ENCODE data around the gene WNT10A. TPM values are rescaled to one million over a fixed set of nuclear protein-coding genes. Genes with fewer than 3 reads are reported as not detected.

WNT10A gene
- polyA plus RNA-seq, 1 of the 3 experiments (the other 2 are of a cell fraction) = 0.02 TPM

- Histone ChIP-seq H3K4me3 (ENCODE audit: low read depth in 2 of 2, low read length in 1 of 2) (no peak overlapping the region), H3K4me2 (no peak overlapping the region), H4K20me1 (ENCODE audit: insufficient read depth) (no peaks in the 10 kb centered on the region), H3K9ac (no peak overlapping the region), H3K79me2 (ENCODE audit: insufficient read depth) (no peaks in the 10 kb centered on the region), H3K27me3 (ENCODE audit: insufficient read depth) (no peaks in the 10 kb centered on the region; the same call in 1 of the 2 replicates), H3K9me2 (no peaks in the 10 kb centered on the region), H3K4me1 (ENCODE audit: control insufficient read depth in 1 of 2, insufficient read depth in 2 of 2, low read depth in 1 of 2, low read length in 1 of 2) (peaks cover 0 to 9% of the 10 kb centered on the region in 2 experiments; a peak in 2 of 4 replicates), H3K36me3 (replicated peaks in 1 of 2; ENCODE audit: control insufficient read depth in 1 of 2, insufficient read depth in 2 of 2, low read length in 1 of 2) (no peaks in the 10 kb centered on the region), H3K9me3 (no peaks in the 10 kb centered on the region), H3F3A (replicated peaks; ENCODE audit: insufficient read depth) (no peaks in the 10 kb centered on the region), H3K27ac (ENCODE audit: low read depth in 2 of 2, low read length in 1 of 2) (no peak overlapping the region), H2AFZ (ENCODE audit: low read depth) (no peak overlapping the region)
- WGBS (ENCODE audit: low lambda C conversion rate) = 88% methylated on average over 4 of the region's 4 CpGs
- DNase-seq = no peak
- POLR2A ChIA-PET = interaction anchor here (0.5 kb wide), 1 partner anchor 288 kb away, joined by 4 read pairs; no protein-coding TSS in a partner anchor
- CTCF ChIA-PET = interaction anchor here (2.1 kb wide), 1 partner anchor 15 kb away, joined by 12 read pairs; no protein-coding TSS in a partner anchor
- TF ChIP-seq, protein P1, sequence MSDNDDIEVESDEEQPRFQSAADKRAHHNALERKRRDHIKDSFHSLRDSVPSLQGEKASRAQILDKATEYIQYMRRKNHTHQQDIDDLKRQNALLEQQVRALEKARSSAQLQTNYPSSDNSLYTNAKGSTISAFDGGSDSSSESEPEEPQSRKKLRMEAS (IDR thresholded peaks at IDR 0.05; ENCODE audit: low read depth) = no peak
- no peak for TF ChIP-seq SMC3 (IDR thresholded peaks at IDR 0.05; ENCODE audit: low read depth, low read length)
- no peak for TF ChIP-seq TEAD4 (IDR thresholded peaks at IDR 0.05; ENCODE audit: borderline replicate concordance, insufficient read depth)
These were observed 47.5 kb upstream of the WNT10A start for GRCh38 chr2:218833023-218833609.

- H3K9me2 ChIP-seq = no peaks in the 10 kb centered on the region
- H3K4me3 ChIP-seq (ENCODE audit: low read depth in 2 of 2, low read length in 1 of 2) = no peak overlapping the region
- no peaks in the 10 kb centered on the region for H3F3A ChIP-seq (replicated peaks; ENCODE audit: insufficient read depth)
- CTCF ChIA-PET = interaction anchor here (0.7 to 2.1 kb wide), 3 partner anchors 13 to 123 kb away, joined by 3 to 12 read pairs (median 3); no protein-coding TSS in a partner anchor
- no peak for DNase-seq
- H3K4me1 ChIP-seq (ENCODE audit: control insufficient read depth in 1 of 2, insufficient read depth in 2 of 2, low read depth in 1 of 2, low read length in 1 of 2) = peaks cover 0 to 5% of the 10 kb centered on the region in 2 experiments; a peak in 2 of 4 replicates
- no peak for TF ChIP-seq SMC3 (IDR thresholded peaks at IDR 0.05; ENCODE audit: low read depth, low read length)
- no peak for TF ChIP-seq IRF3 (IDR thresholded peaks at IDR 0.05; ENCODE audit: low read depth, low read length)
- TF ChIP-seq TEAD4 (IDR thresholded peaks at IDR 0.05; ENCODE audit: borderline replicate concordance, insufficient read depth) = no peak
- TF ChIP-seq EP300 (IDR thresholded peaks at IDR 0.05; ENCODE audit: borderline replicate concordance in 1 of 2, low read depth in 1 of 2, low read length in 1 of 2) = no peak
- TF ChIP-seq USF1 (IDR thresholded peaks at IDR 0.05; ENCODE audit: borderline replicate concordance, low read depth) = no peak
- no peak for TF ChIP-seq JUND (IDR thresholded peaks at IDR 0.05)
- no peak for TF ChIP-seq POLR2AphosphoS5 (IDR thresholded peaks at IDR 0.05; ENCODE audit: low read depth, low read length)
- TF ChIP-seq NFIC (IDR thresholded peaks at IDR 0.05; ENCODE audit: borderline replicate concordance) = no peak
- TF ChIP-seq, protein P2, sequence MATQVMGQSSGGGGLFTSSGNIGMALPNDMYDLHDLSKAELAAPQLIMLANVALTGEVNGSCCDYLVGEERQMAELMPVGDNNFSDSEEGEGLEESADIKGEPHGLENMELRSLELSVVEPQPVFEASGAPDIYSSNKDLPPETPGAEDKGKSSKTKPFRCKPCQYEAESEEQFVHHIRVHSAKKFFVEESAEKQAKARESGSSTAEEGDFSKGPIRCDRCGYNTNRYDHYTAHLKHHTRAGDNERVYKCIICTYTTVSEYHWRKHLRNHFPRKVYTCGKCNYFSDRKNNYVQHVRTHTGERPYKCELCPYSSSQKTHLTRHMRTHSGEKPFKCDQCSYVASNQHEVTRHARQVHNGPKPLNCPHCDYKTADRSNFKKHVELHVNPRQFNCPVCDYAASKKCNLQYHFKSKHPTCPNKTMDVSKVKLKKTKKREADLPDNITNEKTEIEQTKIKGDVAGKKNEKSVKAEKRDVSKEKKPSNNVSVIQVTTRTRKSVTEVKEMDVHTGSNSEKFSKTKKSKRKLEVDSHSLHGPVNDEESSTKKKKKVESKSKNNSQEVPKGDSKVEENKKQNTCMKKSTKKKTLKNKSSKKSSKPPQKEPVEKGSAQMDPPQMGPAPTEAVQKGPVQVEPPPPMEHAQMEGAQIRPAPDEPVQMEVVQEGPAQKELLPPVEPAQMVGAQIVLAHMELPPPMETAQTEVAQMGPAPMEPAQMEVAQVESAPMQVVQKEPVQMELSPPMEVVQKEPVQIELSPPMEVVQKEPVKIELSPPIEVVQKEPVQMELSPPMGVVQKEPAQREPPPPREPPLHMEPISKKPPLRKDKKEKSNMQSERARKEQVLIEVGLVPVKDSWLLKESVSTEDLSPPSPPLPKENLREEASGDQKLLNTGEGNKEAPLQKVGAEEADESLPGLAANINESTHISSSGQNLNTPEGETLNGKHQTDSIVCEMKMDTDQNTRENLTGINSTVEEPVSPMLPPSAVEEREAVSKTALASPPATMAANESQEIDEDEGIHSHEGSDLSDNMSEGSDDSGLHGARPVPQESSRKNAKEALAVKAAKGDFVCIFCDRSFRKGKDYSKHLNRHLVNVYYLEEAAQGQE (IDR thresholded peaks at IDR 0.05; ENCODE audit: low read depth, low read length) = no peak
- TF ChIP-seq RAD21 (IDR thresholded peaks at IDR 0.05; ENCODE audit: low read length) = no peak
- TF ChIP-seq FOSL2 (IDR thresholded peaks at IDR 0.05; ENCODE audit: borderline replicate concordance, low read depth) = no peak
- TF ChIP-seq TAF1 (IDR thresholded peaks at IDR 0.05; ENCODE audit: borderline replicate concordance, low read depth, low read length) = no peak
- TF ChIP-seq YY1 (IDR thresholded peaks at IDR 0.05; ENCODE audit: low read depth) = no peak
- H3K4me2 ChIP-seq = no peak overlapping the region
- H3K79me2 ChIP-seq (ENCODE audit: insufficient read depth) = no peaks in the 10 kb centered on the region
- H3K27me3 ChIP-seq (ENCODE audit: insufficient read depth) = no peaks in the 10 kb centered on the region; the same call in 1 of the 2 replicates
- no peak overlapping the region for H3K9ac ChIP-seq
- H2AFZ ChIP-seq (ENCODE audit: low read depth) = no peak overlapping the region
- H3K36me3 ChIP-seq (replicated peaks in 1 of 2; ENCODE audit: control insufficient read depth in 1 of 2, insufficient read depth in 2 of 2, low read length in 1 of 2) = no peaks in the 10 kb centered on the region
- POLR2A ChIA-PET = no interaction called here
- no peaks in the 10 kb centered on the region for H3K9me3 ChIP-seq
- no peaks in the 10 kb centered on the region for H4K20me1 ChIP-seq (ENCODE audit: insufficient read depth)
- WGBS (ENCODE audit: low lambda C conversion rate) = 54% methylated on average over 4 of the region's 4 CpGs
- H3K27ac ChIP-seq (ENCODE audit: low read depth in 2 of 2, low read length in 1 of 2) = no peak overlapping the region
These were observed 46.0 kb upstream of the WNT10A start for GRCh38 chr2:218834685-218835084.

Data from SK-N-SH (cell line).